Measurements from ENCODE around the gene GALNT9.

DNA sequence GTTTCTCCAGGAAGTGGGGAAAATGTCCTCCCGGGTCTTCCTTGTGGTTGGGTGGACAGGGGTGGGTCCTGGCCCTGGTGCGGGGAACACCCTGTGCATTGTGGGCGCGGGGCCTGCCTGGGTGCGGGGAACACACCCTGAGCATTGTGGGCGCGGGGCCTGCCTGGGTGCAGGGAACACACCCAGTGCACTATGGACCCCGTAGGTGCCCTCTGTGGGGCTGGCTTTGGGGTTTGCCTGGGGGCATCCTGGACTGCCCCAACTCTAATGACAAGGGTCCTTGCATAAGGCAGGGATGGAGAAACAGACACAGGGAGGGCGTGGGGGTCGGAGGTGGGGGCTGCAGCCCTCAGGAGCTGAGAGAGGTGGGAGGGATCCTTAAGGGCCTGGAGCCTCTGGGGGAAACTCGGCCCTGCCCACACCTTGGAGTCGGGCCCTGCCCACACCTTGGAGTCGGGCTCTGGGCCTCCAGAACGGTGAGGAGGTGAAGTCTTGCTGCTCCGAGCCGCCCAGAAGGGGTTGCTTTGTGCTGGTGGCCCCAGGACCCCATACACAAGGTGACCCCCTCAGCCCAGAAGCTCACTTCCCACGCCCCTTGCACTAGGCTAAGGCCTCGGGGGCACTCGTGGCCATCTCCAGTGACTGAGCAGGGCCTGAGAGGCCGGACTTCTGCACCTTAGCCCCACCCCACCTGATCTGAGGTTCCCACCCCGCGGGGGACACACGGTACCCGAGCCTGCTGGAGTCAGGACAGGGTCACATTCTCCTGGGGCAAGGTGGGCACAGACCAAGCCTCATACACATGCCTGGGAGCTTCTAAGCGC lies 69.3 kb downstream of the GALNT9 start:
- TF ChIP-seq, protein P1, sequence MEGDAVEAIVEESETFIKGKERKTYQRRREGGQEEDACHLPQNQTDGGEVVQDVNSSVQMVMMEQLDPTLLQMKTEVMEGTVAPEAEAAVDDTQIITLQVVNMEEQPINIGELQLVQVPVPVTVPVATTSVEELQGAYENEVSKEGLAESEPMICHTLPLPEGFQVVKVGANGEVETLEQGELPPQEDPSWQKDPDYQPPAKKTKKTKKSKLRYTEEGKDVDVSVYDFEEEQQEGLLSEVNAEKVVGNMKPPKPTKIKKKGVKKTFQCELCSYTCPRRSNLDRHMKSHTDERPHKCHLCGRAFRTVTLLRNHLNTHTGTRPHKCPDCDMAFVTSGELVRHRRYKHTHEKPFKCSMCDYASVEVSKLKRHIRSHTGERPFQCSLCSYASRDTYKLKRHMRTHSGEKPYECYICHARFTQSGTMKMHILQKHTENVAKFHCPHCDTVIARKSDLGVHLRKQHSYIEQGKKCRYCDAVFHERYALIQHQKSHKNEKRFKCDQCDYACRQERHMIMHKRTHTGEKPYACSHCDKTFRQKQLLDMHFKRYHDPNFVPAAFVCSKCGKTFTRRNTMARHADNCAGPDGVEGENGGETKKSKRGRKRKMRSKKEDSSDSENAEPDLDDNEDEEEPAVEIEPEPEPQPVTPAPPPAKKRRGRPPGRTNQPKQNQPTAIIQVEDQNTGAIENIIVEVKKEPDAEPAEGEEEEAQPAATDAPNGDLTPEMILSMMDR (IDR thresholded peaks at IDR 0.05; ENCODE audit: poor library complexity, severe bottlenecking): no peak
- TF ChIP-seq EZH2 (IDR thresholded peaks at IDR 0.05; ENCODE audit: borderline replicate concordance, insufficient read depth, low read length, poor library complexity, severe bottlenecking): no peak
- TF ChIP-seq RAD21 (conservative IDR thresholded peaks at IDR 0.05): no peak
- TF ChIP-seq POLR2AphosphoS5 (IDR thresholded peaks at IDR 0.05): no peak
